MV-4-11 (cell line): ENCODE results near the gene NOL9.

Experiments
- DNase-seq: peaks from one replicate; lab custom pipeline; 2025; lab: John Stamatoyannopoulos, UW

The NOL9 gene

DNA sequence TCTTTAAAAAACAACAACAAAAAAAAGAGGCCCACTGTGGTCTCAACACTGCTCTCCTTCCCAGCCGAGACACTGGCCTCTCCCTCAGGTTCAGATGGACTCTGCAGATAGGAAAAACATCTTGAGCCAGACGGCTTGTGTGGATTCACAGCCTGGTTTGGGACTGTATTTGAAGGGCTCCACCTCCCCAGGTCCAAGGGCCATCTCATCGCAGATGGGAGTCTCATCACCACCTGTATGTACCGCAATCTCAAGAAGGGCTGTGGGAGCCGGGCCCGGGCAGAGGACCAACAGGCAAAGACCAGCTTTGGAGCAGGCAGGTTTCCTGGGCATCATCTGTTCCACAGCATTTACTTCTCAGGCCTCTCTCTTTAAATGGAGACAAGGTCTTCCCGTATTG lies 35.7 kb upstream of the NOL9 start:
- DNase-seq, result no peak

DNA sequence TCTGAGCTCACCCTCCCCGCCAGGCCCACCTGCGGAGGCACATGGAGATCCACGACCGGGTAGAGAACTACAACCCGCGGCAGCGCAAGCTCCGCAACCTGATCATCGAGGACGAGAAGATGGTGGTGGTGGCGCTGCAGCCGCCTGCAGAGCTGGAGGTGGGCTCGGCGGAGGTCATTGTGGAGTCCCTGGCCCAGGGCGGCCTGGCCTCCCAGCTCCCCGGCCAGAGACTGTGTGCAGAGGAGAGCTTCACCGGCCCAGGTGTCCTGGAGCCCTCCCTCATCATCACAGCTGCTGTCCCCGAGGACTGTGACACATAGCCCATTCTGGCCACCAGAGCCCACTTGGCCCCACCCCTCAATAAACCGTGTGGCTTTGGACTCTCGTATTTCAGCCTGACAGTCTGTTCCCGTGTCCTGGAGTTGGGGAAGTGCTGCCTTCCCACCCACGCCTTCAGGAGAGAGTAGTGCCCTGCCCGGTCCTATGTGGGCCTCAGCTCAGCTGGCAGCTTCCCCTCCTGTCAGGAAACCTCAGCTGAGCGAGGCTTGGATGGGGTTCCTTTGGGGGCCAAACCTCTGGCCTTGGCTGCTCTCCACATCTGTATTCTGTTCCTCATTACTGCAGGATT lies 34.7 kb upstream of the NOL9 start:
- DNase-seq, result peak; percentile 77

GRCh38 chr1:6588128-6588892 lies 34.0 kb upstream of the NOL9 start:
- no peak for DNase-seq

- no peak for DNase-seq
Observed at GRCh38 chr1:6587261-6588005, 33.1 kb upstream of the NOL9 start.

DNA sequence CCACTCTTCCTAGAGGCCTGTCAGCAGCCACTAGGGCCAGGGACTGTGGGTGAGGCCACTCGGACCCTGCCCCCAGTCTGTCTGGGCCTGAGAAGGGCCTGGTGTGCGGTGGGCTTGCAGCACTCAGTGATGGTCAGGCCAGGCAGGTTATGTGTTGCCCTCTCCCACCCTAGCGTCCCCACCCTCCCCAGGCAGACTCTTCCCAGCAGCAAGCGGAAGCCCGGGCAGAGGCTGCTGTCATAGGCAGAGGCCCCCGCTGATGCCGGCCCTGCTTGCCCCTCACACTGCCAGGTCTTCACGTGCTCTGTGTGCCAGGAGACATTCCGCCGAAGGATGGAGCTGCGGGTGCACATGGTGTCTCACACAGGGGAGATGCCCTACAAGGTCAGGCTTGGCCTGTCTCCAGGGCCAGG lies 32.1 kb upstream of the NOL9 start:
- no peak for DNase-seq

DNA sequence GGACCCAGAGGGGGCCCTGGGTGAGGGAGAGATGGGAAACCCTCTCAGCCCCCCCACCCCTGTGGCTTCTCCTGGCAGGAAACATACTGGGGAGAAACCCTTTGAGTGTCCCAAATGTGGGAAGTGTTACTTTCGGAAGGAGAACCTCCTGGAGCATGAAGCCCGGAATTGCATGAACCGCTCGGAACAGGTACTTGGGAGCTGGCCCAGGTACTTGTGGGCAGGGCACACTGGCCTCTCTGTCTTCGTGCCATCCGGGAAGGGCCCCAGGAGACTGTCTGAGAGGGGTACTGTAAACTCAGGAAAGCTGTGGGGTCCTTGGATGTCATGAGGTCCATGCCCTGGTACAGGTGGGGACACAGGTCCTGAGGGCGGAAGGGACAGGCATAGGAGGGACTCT lies 31.5 kb upstream of the NOL9 start:
- no peak for DNase-seq

DNA sequence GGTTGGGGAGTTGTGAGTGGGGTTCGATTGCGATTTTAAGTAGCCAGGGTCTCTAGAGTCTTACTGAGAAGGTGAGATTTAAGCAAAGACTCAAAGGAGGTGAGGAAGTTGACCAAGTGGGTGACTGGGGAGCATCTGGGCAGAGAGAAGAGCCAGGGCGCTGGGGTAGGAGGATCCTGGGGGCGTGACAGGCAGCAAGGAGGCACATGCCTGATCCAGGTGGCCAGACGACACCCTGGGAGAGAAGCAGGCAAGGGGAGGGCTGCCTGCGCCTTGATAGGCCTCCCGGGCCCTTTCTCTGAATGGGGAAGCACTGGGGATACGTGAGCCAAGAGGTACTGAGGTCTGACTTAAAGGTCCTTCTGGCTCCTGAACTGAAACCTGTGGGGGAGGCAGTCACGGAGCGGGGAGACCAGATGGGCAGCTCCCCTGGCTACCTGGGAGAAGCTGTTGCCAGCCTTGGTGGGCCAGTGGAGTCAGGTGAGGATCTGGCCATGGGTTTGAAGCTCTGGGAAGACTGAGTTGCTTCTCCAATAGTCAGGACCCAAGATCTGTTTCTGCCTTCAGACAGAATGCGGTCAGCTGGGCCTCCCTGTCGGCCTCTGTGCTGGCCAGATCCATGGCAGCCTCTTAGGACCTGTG lies 30.9 kb upstream of the NOL9 start:
- no peak for DNase-seq

DNA sequence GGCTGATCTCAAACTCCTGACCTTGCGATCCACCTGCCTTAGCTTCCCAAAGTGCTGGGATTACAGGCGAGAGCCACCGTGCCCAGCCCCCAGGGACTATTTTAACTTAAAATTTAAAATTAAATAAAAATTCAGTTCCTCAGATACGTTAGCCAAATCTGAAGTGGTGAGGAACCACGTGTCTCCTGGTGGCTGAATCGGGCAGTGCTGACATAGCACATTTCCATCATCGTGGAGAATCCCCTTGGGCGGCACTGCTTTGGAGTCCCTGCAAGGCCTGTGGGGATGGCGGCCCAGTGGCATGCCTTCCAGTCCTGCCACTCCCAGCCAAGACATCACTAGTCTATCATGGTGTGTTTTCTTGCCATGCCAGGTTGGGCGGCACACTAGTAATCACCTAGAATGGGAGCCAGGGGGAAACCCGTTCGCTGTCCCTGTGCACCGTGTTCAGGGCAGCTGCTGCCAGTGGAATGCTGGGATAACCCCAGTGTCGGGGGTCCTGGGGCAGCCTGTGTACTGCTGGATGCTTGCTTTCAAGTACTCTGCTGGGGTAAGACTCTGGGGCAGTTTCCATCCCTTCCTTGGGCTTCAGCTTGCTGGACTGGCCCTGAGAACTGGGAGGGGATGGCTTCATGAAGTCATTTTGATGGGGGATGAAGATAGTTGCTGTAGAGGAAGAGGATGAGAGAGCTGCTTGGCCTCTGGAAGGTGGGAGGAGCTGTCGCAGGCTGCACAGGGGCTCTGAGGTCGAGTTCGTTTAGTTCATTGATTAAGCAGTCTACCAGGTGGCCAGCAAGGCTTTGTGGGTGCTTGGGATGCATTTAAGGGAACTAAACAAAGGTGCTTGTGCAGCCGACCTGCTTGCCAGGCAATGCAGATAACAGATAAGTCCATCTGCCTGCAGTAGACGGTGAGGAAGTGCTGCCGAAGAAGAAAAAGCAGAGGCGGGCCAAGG lies 30.1 kb upstream of the NOL9 start:
- no peak for DNase-seq

- peak; percentile 15 for DNase-seq
Observed at GRCh38 chr1:6582370-6582769, 28.1 kb upstream of the NOL9 start.

GRCh38 chr1:6581561-6582305 lies 27.4 kb upstream of the NOL9 start:
- DNase-seq, result peak; percentile 88

- peak; percentile 64 for DNase-seq
Observed at GRCh38 chr1:6580593-6581409, 26.5 kb upstream of the NOL9 start.

GRCh38 chr1:6580119-6580592 lies 25.8 kb upstream of the NOL9 start:
- DNase-seq, result peak; percentile 48

DNA sequence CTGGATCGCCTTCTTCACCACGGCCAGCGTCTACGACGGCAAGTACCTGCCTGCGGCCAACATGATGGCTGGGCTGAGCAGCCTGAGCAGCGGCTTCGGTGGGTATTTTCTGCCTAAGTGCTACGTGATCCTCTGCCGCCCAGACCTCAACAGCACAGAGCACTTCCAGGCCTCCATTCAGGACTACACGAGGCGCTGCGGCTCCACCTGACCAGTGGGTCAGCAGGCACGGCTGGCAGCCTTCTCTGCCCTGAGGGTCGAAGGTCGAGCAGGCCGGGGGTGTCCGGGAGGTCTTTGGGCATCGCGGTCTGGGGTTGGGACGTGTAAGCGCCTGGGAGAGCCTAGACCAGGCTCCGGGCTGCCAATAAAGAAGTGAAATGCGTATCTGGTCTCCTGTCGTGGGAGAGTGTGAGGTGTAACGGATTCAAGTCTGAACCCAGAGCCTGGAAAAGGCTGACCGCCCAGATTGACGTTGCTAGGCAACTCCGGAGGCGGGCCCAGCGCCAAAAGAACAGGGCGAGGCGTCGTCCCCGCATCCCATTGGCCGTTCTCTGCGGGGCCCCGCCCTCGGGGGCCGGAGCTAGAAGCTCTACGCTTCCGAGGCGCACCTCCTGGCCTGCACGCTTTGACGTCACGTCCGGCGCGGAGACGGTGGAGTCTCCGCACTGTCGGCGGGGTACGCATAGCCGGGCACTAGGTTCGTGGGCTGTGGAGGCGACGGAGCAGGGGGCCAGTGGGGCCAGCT lies 25.2 kb upstream of the NOL9 start, which contains the start of gene ZBTB48:
Gene ZBTB48, plus strand, starts transcription at position 621 of the 745 bp plus-strand sequence. CDS start 616 bp downstream, outside the sequence.
- peak; percentile 97 for DNase-seq

GRCh38 chr1:6578624-6579373 lies 24.5 kb upstream of the NOL9 start:
- no peak for DNase-seq

GRCh38 chr1:6577831-6578525 lies 23.7 kb upstream of the NOL9 start:
- no peak for DNase-seq

- DNase-seq, result no peak
Observed at GRCh38 chr1:6574818-6575217, 20.5 kb upstream of the NOL9 start.

DNA sequence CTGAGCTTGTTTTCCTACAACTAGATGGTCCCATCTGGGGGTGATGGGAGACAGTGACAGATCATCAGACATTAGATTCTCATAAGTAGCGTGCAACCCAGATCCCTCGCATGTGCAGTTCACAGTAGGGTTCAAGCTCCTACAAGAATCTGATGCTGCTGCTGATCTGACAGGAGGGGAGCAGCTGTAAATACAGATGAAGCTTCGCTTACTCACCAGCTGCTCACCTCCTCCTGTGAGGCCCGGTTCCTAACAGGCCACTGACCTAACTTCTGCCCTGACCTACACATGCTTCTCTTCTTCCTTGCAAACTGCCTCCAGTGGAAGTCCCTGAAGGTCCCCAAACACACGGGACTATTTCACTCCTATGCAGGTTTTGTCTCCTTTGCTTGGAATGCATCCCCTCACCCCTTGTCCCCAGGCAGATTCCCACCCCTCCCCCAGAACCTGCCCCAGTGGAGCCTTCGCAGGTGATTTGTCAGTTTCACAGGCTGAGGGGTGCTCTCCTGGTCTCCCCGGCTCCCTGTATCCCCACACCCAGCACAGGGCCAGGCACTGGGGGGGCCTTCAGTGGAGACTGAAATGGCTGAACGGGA lies 19.8 kb upstream of the NOL9 start:
- no peak for DNase-seq
